OCI-LY7 (cell line): ENCODE measurements around the gene CCDC73. TPM values are rescaled to one million over a fixed set of nuclear protein-coding genes. Genes with fewer than 3 reads are reported as not detected.

Experiments
- BruUV-seq: library from RNA; stranded (reverse); fragments of 400-500 nt; replicated peaks from 2 replicates; lab custom pipeline; 2021; lab: Mats Ljungman, UMichigan
- CTCF ChIA-PET: fragments of 300-600 bp; sonication (Branson Sonifier 250); formaldehyde crosslinking; loops from one replicate; lab custom pipeline; 2022; ENCODE audit warnings: antibody characterized with exemption; ENCODE audit not compliant: unreplicated experiment; lab: Charles Lee
- POLR2A ChIA-PET: fragments of 300-600 bp; sonication (Branson Sonifier 250); formaldehyde crosslinking; loops from one replicate; lab custom pipeline; 2022; ENCODE audit warnings: antibody characterized with exemption; lab: Charles Lee
- DNase-seq: peaks from one replicate; pipeline ENCODE4 v3.0.0-alpha.2; 2015; ENCODE audit warnings: low spot score
- H2AFZ ChIP-seq: fragments of 200-600 bp; sonication (generic), shearing (Covaris generic); 2 replicates; pipeline ENCODE4 v1.6.1; 2014; ENCODE audit warnings: mild to moderate bottlenecking, antibody characterized with exemption, low read length, moderate library complexity
- H3K27ac ChIP-seq: fragments of 200-600 bp; sonication (generic); 2 replicates; pipeline ENCODE4 v1.5.1; 2014; ENCODE audit warnings: mixed run types, low read depth, mild to moderate bottlenecking, moderate library complexity, low read length, inconsistent platforms; ENCODE audit not compliant: poor library complexity, severe bottlenecking
- H3K36me3 ChIP-seq: fragments of 200-600 bp; sonication (generic); 2 replicates; pipeline ENCODE4 v1.6.1; 2014; ENCODE audit warnings: mild to moderate bottlenecking, antibody characterized with exemption, low read length, moderate library complexity, mixed read lengths; ENCODE audit not compliant: insufficient read depth
- H3K4me1 ChIP-seq: fragments of 200-600 bp; sonication (generic); 2 replicates; pipeline ENCODE4 v1.5.1; 2014; ENCODE audit warnings: mild to moderate bottlenecking, low read length; ENCODE audit not compliant: insufficient read depth, poor library complexity, severe bottlenecking
- H3K4me2 ChIP-seq: fragments of 200-600 bp; sonication (generic); 2 replicates; pipeline ENCODE4 v1.6.1; 2014; ENCODE audit warnings: mild to moderate bottlenecking, low read length
- H3K4me3 ChIP-seq: fragments of 200-600 bp; sonication (generic); 2 replicates; pipeline ENCODE4 v1.5.1; 2014; ENCODE audit warnings: mild to moderate bottlenecking, low read depth, low read length; ENCODE audit not compliant: poor library complexity, severe bottlenecking
- H3K79me2 ChIP-seq: fragments of 200-600 bp; sonication (generic); 2 replicates; pipeline ENCODE4 v1.6.1; 2016; ENCODE audit warnings: low read depth, mild to moderate bottlenecking, low read length, moderate library complexity, mixed read lengths; ENCODE audit not compliant: insufficient read depth
- H3K9me2 ChIP-seq: fragments of 200-600 bp; sonication (generic); 2 replicates; pipeline ENCODE4 v1.6.1; 2016; ENCODE audit warnings: mild to moderate bottlenecking, low read length, mixed read lengths; ENCODE audit not compliant: insufficient read depth
- H3K9me3 ChIP-seq: fragments of 200-600 bp; sonication (generic); 2 replicates; pipeline ENCODE4 v1.6.1; 2014; ENCODE audit warnings: mild to moderate bottlenecking, mixed run types, low read length, mixed read lengths
- H4K20me1 ChIP-seq: fragments of 200-600 bp; sonication (generic); 2 replicates; pipeline ENCODE4 v1.6.1; 2014; ENCODE audit warnings: mild to moderate bottlenecking, antibody characterized with exemption, low read length, moderate library complexity, mixed read lengths; ENCODE audit not compliant: insufficient read depth
- EZH2phosphoT487 ChIP-seq: fragments of 200-600 bp; sonication (generic); IDR thresholded peaks from 2 replicates; pipeline ENCODE4 v1.6.1; 2018; ENCODE audit warnings: low read depth, borderline replicate concordance, mild to moderate bottlenecking, mixed run types, antibody characterized with exemption, low read length, moderate library complexity, mixed read lengths
- intact Hi-C: fragments of 100-400 bp; cut with micrococcal nuclease; formaldehyde crosslinking; loops from one replicate; pipeline ENCODE4 v1.10.0; 2022; ENCODE audit not compliant: unreplicated experiment
- total RNA-seq, 2 experiments: library from RNA; depleted of rRNA in 1 of 2; stranded (reverse); fragments of >200 nt in 1 of 2; shearing (Covaris generic) in 1 of 2; gene quantifications; 2 replicates each; pipeline ENCODE4 v1.2.3, GENCODE V29; 2014 to 2022
- TF ChIP-seq, protein P1 (sequence below): fragments of 200-600 bp; sonication (generic); conservative IDR thresholded peaks from 2 replicates; pipeline ENCODE4 v1.5.1; 2014; ENCODE audit warnings: mild to moderate bottlenecking, antibody characterized with exemption, low read length, moderate library complexity, mixed read lengths

Gene CCDC73
- total RNA-seq, 2 experiments from 2014 or later = not detected

DNA sequence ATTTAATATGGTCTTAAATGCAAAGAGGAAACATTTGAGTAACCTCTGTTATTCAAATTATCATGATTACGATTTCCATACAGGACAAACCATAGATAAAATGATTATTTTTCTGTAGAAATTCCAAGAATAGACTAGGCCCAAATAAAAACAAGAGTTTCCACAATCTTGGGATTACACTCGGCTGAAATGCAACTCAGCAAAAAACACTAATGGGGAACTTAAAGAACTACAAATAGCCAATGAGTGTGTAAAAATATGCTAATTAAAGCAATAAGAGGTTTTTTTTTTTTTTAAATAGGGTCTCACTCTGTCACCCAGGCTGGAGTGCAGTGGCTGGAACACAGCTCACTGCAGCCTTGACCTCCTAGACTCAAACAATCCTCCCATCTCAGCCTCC, 24.7 kb upstream of the CCDC73 start:
- CTCF ChIA-PET = no interaction called here
- H3K9me2 ChIP-seq = no peaks in the 10 kb centered on the region

DNA sequence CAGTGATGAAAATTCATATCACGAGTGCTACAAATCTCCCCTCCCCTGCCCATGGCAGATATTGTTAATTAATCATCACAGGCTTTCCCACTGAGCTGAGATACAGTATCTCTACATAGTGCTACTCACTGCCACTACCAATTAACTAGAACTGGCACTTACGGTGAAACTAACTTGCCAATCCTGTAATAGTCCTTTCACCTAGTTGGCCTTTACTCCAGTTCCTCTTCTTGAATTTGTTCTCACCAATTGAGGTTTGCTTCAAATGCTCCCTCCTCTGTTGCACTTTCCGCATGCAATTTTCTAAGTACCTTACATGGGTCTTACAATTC, 23.4 kb upstream of the CCDC73 start:
- CTCF ChIA-PET = no interaction called here

More for the DNA sequence above, 24.7 kb upstream of the CCDC73 start:
- H3K79me2 ChIP-seq = no peaks in the 10 kb centered on the region
- no peak overlapping the region for H3K4me3 ChIP-seq
- H3K4me1 ChIP-seq = no peaks in the 10 kb centered on the region
- no peak for DNase-seq
- no peaks in the 10 kb centered on the region for H4K20me1 ChIP-seq
- POLR2A ChIA-PET = no interaction called here
- no peak overlapping the region for H3K27ac ChIP-seq
- no peaks in the 10 kb centered on the region for H3K36me3 ChIP-seq
- H3K4me2 ChIP-seq = no peak overlapping the region
- no peak overlapping the region for H2AFZ ChIP-seq
- BruUV-seq = no TSS peak
- TF ChIP-seq, protein P1, sequence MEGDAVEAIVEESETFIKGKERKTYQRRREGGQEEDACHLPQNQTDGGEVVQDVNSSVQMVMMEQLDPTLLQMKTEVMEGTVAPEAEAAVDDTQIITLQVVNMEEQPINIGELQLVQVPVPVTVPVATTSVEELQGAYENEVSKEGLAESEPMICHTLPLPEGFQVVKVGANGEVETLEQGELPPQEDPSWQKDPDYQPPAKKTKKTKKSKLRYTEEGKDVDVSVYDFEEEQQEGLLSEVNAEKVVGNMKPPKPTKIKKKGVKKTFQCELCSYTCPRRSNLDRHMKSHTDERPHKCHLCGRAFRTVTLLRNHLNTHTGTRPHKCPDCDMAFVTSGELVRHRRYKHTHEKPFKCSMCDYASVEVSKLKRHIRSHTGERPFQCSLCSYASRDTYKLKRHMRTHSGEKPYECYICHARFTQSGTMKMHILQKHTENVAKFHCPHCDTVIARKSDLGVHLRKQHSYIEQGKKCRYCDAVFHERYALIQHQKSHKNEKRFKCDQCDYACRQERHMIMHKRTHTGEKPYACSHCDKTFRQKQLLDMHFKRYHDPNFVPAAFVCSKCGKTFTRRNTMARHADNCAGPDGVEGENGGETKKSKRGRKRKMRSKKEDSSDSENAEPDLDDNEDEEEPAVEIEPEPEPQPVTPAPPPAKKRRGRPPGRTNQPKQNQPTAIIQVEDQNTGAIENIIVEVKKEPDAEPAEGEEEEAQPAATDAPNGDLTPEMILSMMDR = no peak
- intact Hi-C loops = no loop called here
- H3K9me3 ChIP-seq = no peaks in the 10 kb centered on the region

DNA sequence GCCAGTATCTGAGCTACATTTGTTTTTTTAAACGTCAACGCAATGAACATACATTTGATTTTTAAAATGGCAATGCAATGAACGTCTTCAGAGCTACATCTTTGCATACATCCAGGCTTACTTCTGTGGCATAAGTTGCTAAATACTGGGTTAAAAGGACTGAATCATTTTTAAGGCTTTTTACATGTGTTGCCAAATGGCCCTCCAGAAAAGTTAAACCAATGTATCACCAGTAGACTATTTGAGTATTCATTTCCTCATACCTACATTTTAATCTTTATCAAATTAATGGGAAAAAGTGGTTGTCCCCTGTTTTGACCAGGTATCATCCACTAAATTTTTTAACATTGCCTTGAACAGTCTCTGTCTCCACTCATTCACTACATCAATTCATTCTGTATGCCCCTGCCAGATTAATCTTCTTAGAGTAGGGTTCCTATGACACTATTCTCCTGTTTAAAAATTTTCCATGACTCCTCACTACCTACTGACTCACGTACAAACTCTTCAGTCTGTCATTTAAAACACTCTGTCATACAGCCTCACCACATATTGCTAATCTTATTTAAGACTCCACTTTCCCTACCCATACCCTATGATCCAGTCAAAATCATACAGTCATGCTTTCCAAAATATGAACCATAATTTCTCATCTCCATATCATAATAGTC, 22.9 kb upstream of the CCDC73 start:
- TF ChIP-seq, protein P1 = no peak
- TF ChIP-seq EZH2phosphoT487 = no peak
- no peak overlapping the region for H3K27ac ChIP-seq
- H3K79me2 ChIP-seq = no peaks in the 10 kb centered on the region
- no peaks in the 10 kb centered on the region for H3K9me3 ChIP-seq
- no peak overlapping the region for H2AFZ ChIP-seq
- no peak overlapping the region for H3K4me2 ChIP-seq
- intact Hi-C loops = no loop called here
- H3K36me3 ChIP-seq = no peaks in the 10 kb centered on the region
- H3K4me1 ChIP-seq = no peaks in the 10 kb centered on the region
- POLR2A ChIA-PET = interaction anchor here (0.6 kb wide), 1 partner anchor 677 kb away, joined by 3 read pairs; no protein-coding TSS in a partner anchor
- no peak overlapping the region for H3K4me3 ChIP-seq
- BruUV-seq = no TSS peak
- no peaks in the 10 kb centered on the region for H4K20me1 ChIP-seq
- DNase-seq = no peak
- no peaks in the 10 kb centered on the region for H3K9me2 ChIP-seq
- CTCF ChIA-PET = no interaction called here

More for the DNA sequence above, 23.4 kb upstream of the CCDC73 start:
- no TSS peak for BruUV-seq
- Histone ChIP-seq H3K4me3 (no peak overlapping the region), H3K36me3 (no peaks in the 10 kb centered on the region), H3K9me3 (no peaks in the 10 kb centered on the region), H2AFZ (no peak overlapping the region), H3K79me2 (no peaks in the 10 kb centered on the region), H4K20me1 (no peaks in the 10 kb centered on the region), H3K9me2 (no peaks in the 10 kb centered on the region), H3K4me2 (no peak overlapping the region), H3K4me1 (no peaks in the 10 kb centered on the region), H3K27ac (no peak overlapping the region)
- intact Hi-C loops = no loop called here
- POLR2A ChIA-PET = no interaction called here
- TF ChIP-seq, protein P1 = no peak
- TF ChIP-seq EZH2phosphoT487 = no peak
- no peak for DNase-seq
